IPS-20b (cell line): ENCODE results near the gene SLC14A1.

ENCODE experiments used
- H3K27ac ChIP-seq: one replicate; pipeline ENCODE4 v1.5.1; 2013; ENCODE audit warnings: low read length
- H3K27me3 ChIP-seq: 2 replicates; pipeline ENCODE4 v1.6.1; 2013; ENCODE audit warnings: mild to moderate bottlenecking, low read length, inconsistent platforms; ENCODE audit not compliant: insufficient read depth
- H3K36me3 ChIP-seq: 2 replicates; pipeline ENCODE4 v1.6.1; 2013; ENCODE audit warnings: low read depth, mild to moderate bottlenecking, inconsistent platforms, low read length, moderate library complexity; ENCODE audit not compliant: insufficient read depth
- H3K4me1 ChIP-seq: 2 replicates; pipeline ENCODE4 v1.6.1; 2013; ENCODE audit warnings: mild to moderate bottlenecking, control low read depth, inconsistent platforms, low read length, moderate library complexity; ENCODE audit not compliant: insufficient read depth
- H3K4me3 ChIP-seq: 2 replicates; pipeline ENCODE4 v1.5.1; 2013; ENCODE audit warnings: mild to moderate bottlenecking, low read length, inconsistent platforms
- H3K9ac ChIP-seq: 2 replicates; pipeline ENCODE4 v1.6.1; 2013; ENCODE audit warnings: low read depth, mild to moderate bottlenecking, inconsistent platforms, low read length, moderate library complexity
- H3K9me3 ChIP-seq: 2 replicates; pipeline ENCODE4 v1.6.1; 2013; ENCODE audit warnings: mild to moderate bottlenecking, low read depth, low read length, inconsistent platforms; ENCODE audit not compliant: insufficient read depth

SLC14A1 gene

GRCh38 chr18:45764000-45764686 lies 40.2 kb downstream of the SLC14A1 start:
- H3K4me1 ChIP-seq: peaks cover 19% of the 10 kb centered on the region; the same call in 1 of the 2 replicates
- H3K4me3 ChIP-seq: no peak overlapping the region
- H3K27me3 ChIP-seq: no peaks in the 10 kb centered on the region
- no peak overlapping the region for H3K27ac ChIP-seq
- H3K9me3 ChIP-seq: no peaks in the 10 kb centered on the region
- no peak overlapping the region for H3K9ac ChIP-seq
- H3K36me3 ChIP-seq: no peaks in the 10 kb centered on the region

DNA sequence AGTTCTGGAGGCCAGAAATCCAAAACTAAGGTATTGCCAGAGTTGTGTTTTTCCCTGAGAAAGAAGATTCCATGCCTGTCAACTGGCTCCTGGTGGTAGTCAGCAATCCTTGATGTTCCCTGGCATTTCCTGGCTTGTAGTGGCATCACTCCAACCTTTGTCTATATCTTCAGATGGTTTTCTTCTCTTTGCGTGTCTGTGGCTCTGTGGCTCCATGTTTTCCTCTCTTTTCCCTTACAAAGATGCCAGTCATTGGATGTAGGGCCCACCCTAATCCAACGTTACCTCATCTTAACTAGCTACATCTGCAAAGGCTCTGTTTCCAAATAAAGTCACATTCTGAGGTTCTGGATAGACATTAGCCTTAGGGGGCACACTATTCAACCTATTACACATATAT lies 41.8 kb downstream of the SLC14A1 start:
- Histone ChIP-seq H3K4me3 (no peak overlapping the region), H3K4me1 (peaks cover 2% of the 10 kb centered on the region; the same call in 1 of the 2 replicates), H3K9me3 (no peaks in the 10 kb centered on the region), H3K27ac (no peak overlapping the region), H3K9ac (no peak overlapping the region), H3K27me3 (no peaks in the 10 kb centered on the region), H3K36me3 (no peaks in the 10 kb centered on the region)

DNA sequence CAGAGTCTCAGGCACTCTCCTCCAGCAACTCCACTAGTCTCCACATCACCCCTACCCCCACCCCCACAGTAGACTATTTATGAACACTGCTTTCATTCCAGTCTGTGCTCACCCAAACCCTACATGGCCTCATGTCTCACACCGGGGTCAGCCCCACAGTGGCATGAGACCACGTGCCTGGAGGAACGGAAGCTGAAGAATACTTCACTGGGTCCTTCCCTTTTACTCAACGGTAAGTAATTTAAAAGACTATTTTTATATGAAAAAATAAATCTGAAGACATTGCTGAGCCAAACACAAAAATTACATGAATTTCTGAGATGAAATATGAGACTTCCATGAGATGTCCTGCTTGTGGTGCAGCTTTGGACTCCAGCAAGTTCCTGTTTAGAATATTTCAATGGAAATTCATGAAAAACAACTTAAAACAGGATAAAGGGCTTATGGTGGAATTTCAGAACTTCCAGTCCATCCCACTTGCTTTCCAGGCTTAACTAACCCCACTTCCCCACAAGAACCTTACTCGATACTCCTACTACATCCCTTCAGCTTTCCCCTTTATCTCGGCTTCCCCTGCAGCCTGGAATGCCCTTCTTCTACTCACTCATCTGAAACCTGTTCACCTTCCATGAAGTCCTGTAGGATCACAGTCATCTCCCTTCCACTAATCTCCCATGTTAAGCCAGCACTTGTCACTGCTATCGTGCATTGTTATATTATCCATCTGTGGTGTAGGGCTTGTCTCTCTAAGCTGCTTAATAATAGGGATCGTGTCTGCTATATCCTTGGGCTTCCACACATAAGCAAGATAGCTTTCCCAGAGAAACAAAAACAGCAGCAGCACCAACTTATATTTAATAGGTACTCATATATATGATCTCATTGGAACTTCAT lies 47.9 kb downstream of the SLC14A1 start:
- Histone ChIP-seq H3K4me1 (no peaks in the 10 kb centered on the region), H3K4me3 (no peak overlapping the region), H3K9ac (no peak overlapping the region), H3K27me3 (no peaks in the 10 kb centered on the region), H3K27ac (no peak overlapping the region), H3K9me3 (no peaks in the 10 kb centered on the region), H3K36me3 (no peaks in the 10 kb centered on the region)

GRCh38 chr18:45774065-45774521 lies 50.1 kb downstream of the SLC14A1 start:
- no peaks in the 10 kb centered on the region for H3K27me3 ChIP-seq
- H3K36me3 ChIP-seq: no peaks in the 10 kb centered on the region
- H3K9ac ChIP-seq: no peak overlapping the region
- H3K4me3 ChIP-seq: no peak overlapping the region
- no peak overlapping the region for H3K27ac ChIP-seq
- no peaks in the 10 kb centered on the region for H3K9me3 ChIP-seq
- H3K4me1 ChIP-seq: no peaks in the 10 kb centered on the region

DNA sequence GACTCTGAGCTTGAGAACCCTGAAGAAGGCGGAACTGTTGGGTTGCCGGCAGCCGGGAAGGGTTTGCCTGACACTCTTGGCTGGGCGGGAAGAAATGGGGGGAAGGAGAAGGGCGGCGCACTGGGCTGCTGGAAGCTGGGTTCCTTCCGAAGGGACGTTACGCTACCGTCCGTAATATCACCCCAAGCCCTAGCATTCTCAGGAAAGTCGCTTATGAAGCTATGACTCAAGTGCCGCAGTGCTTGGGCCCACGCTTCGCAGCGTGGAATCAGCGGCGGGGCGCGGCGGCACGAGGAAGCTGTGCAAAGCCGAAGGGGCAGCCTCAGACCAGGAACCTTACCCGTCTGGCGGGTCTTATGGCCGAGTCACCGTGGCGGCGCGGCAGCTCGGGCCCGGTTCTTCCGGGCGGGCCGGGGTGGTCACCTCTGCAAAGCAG lies 51.3 kb downstream of the SLC14A1 start:
- H3K27ac ChIP-seq: no peak overlapping the region
- no peaks in the 10 kb centered on the region for H3K36me3 ChIP-seq
- H3K4me1 ChIP-seq: no peaks in the 10 kb centered on the region
- peak overlapping the region; percentile 28; the same call in 1 of the 2 replicates for H3K4me3 ChIP-seq
- no peaks in the 10 kb centered on the region for H3K9me3 ChIP-seq
- no peaks in the 10 kb centered on the region for H3K27me3 ChIP-seq
- no peak overlapping the region for H3K9ac ChIP-seq

GRCh38 chr18:45775743-45776142 lies 51.8 kb downstream of the SLC14A1 start:
- no peaks in the 10 kb centered on the region for H3K9me3 ChIP-seq
- H3K4me3 ChIP-seq: no peak overlapping the region; the same call in 1 of the 2 replicates
- H3K27me3 ChIP-seq: no peaks in the 10 kb centered on the region
- no peaks in the 10 kb centered on the region for H3K4me1 ChIP-seq
- no peaks in the 10 kb centered on the region for H3K36me3 ChIP-seq
- no peak overlapping the region for H3K9ac ChIP-seq
- H3K27ac ChIP-seq: no peak overlapping the region

DNA sequence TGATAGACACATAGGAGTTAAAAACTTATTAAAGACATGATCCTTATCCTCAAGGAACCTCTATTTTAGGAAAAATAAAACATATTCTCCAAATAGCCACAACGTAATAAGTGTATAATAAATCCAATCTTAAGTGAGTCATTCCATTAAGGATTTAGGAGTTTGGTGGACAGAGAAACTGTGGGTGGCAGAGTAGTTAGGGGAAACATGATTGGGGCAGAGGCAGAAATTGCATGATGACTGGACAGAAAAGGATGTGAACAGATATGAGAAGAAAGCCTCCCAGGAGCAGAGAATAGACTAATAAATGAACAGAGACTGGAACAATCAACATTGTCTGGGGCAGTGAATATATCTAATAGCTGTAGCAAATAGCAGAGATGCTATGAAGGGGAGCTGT lies 53.4 kb downstream of the SLC14A1 start:
- H3K4me3 ChIP-seq: no peak overlapping the region
- H3K27ac ChIP-seq: no peak overlapping the region
- no peaks in the 10 kb centered on the region for H3K9me3 ChIP-seq
- H3K4me1 ChIP-seq: no peaks in the 10 kb centered on the region
- no peaks in the 10 kb centered on the region for H3K27me3 ChIP-seq
- no peaks in the 10 kb centered on the region for H3K36me3 ChIP-seq
- H3K9ac ChIP-seq: no peak overlapping the region

- Histone ChIP-seq H3K4me3 (no peak overlapping the region), H3K9ac (no peak overlapping the region), H3K4me1 (peaks cover 7% of the 10 kb centered on the region; the same call in 1 of the 2 replicates), H3K36me3 (no peaks in the 10 kb centered on the region), H3K9me3 (no peaks in the 10 kb centered on the region), H3K27me3 (no peaks in the 10 kb centered on the region), H3K27ac (no peak overlapping the region)
These were observed 56.6 kb downstream of the SLC14A1 start for GRCh38 chr18:45780568-45780967.

DNA sequence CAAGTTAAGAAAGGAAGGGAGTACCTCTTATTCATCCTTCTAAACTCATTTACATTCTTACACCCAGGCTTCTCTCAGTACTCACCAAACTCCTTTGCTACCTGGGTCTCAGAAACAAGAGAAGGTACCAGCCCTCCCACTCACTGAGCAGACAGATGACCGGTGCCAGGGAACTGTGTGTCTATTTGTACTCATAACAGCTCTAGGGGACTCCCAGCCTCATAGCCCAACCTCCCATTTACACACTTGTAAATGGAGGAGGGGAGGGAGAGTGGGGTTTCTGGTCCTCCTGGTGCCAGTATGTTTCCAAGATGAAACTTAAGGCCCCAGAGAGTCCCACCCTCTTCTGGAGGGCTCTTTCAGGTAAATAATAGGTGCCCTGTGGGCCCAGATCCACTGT lies 58.7 kb downstream of the SLC14A1 start:
- H3K9ac ChIP-seq: no peak overlapping the region
- H3K9me3 ChIP-seq: no peaks in the 10 kb centered on the region
- H3K4me3 ChIP-seq: no peak overlapping the region
- peaks cover 7% of the 10 kb centered on the region; the same call in 1 of the 2 replicates for H3K4me1 ChIP-seq
- no peaks in the 10 kb centered on the region for H3K27me3 ChIP-seq
- H3K27ac ChIP-seq: no peak overlapping the region
- no peaks in the 10 kb centered on the region for H3K36me3 ChIP-seq

DNA sequence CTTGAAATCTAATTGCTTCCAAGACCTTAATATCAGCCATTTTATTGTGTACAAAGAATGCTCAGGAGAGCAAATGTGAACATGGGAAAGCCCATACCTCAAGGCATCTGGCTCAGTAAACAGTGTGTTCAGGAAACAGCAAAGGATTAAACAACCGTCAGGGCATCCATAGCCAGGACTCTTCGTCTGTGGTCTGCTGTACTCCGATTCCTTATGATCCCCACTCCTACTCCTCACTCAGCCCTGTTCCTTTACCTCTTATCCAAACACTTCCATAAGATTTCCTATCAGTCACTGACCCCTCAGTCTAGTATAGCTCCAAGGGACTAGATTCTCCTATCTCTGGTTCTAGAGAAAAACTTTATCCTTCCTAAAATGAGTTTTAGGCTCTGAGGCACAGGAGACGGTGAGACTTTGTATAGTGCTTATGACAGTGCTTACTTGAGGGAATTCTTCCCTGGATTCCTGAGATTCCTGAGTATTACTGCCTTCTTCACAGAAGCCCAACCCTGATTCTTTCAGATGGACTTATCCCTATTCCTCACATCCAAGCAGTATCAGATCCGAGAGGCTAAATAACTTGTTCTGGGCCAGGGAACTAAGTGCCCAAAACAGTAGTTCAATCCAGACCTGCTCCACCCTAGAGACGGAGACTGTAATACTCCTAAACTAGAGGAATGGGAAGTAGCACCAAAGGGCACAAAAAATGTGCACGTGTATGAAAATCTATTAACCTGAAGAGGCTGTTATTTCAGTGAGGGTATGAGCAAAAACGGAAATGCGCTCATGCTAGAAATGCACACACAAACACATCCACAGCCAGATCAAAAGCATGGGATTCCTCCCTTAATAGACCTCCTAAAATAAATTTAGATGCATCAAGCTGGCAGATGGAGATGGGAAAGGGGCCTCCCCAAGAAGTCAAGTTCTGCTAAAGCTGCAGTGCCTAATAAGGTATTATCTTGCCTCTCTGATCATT lies 59.4 kb downstream of the SLC14A1 start:
- Histone ChIP-seq H3K9me3 (no peaks in the 10 kb centered on the region), H3K36me3 (no peaks in the 10 kb centered on the region), H3K4me3 (no peak overlapping the region), H3K4me1 (peaks cover 7% of the 10 kb centered on the region; the same call in 1 of the 2 replicates), H3K27ac (no peak overlapping the region), H3K27me3 (no peaks in the 10 kb centered on the region), H3K9ac (no peak overlapping the region)

- Histone ChIP-seq H3K9me3 (no peaks in the 10 kb centered on the region), H3K4me3 (no peak overlapping the region), H3K36me3 (no peaks in the 10 kb centered on the region), H3K4me1 (peaks cover 7% of the 10 kb centered on the region; the same call in 1 of the 2 replicates), H3K27ac (no peak overlapping the region), H3K9ac (no peak overlapping the region), H3K27me3 (no peaks in the 10 kb centered on the region)
These were observed 61.2 kb downstream of the SLC14A1 start for GRCh38 chr18:45785134-45785533.
